Stimulated activated CD4-positive, alpha-beta T cell treated with anti-CD3 and anti-CD28 coated beads, Interleukin-4, amount 100 ng/mL, for 48 hours (primary cell): ENCODE measurements around the gene ZGLP1.

Experiments
- DNase-seq, 2 donors: peaks; one replicate each; pipeline ENCODE4 v3.0.0-alpha.2; 2020; ENCODE audit warnings: low read depth in 2 of 2

Gene ZGLP1

DNA sequence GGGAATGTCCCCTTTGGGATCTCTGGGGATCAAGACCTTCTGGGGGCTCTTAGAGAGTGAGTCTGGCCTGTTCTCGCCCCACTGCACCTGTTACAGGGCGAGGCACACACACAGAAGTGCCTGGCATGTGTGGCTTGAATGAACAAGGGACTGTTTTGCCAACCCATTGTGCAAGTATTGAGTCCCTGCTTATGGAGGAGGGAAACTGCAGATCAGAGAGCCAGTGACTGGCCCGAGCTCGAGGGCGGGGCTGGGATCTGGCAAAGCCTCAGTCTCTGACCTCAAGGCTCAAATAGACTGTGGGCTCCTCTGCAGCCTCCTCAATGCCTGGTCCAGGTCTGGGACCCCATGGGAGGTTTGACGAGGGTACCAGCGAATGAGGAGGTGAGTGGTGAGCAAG is 18.2 kb upstream of the ZGLP1 start:
- DNase-seq = no peak

DNA sequence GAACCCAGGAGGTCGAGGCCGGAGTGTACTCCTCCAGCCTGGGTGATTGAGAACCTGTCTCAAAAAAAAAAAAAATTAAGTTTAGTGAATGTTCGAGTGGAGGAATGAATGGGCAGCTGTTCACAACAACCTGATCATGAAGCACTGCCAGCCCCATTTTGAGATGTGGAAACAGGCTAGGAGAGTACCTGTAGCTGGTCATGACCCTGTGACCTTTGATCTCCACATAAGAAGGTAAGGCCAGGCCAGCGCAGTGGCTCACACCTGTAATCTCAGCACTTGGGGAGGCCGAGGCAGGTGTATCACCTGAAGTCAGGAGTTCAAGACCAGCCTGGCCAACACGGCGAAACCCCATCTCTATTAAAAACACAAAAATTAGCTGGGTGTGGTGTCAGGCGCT is 16.1 kb upstream of the ZGLP1 start:
- DNase-seq = no peak

DNA sequence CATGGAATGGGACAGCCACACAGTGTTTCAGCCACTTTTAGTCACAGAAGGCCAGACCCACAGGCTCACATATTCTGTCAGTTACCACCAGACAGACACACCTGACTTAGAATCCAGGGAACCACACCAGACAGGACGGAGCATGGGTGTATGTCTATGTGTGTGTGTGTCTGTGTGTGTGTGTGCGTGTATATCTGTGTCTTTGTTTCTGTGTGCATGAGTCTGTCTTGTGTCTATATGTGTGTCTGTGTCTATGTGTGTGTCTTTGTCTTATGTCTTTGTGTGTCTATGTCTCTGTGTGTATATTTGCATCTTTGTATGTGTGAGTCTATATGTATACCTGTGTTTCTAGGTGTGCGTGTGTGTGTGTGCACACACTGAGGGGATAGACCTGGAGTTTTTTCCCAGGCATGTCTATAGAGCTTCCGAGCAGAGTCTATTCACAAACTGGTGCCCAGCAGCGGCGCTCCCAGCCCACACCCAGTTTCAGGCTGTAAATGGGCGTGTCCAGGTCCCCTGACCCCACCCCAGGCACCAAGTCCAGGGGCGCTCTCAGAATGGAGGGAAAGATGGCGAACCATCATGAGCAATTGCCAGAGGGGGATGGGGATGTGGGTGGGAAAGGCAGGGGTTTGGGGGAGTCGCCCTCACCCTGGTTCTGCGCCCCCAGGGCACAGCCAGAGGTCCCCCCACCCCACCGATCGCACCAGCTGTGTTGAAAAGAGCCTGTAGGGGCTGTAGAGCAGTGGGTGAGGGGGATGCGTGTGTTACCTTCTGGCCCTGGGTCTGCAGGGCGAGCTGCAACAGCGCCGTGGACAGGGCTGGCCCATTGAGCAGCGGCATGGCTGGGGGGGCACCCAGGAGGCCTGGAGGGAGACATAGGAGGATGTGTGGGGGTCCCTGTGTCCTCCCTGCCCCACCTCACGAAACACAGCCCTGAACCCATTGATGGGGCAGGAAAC is 12.5 kb upstream of the ZGLP1 start:
- no peak for DNase-seq

DNA sequence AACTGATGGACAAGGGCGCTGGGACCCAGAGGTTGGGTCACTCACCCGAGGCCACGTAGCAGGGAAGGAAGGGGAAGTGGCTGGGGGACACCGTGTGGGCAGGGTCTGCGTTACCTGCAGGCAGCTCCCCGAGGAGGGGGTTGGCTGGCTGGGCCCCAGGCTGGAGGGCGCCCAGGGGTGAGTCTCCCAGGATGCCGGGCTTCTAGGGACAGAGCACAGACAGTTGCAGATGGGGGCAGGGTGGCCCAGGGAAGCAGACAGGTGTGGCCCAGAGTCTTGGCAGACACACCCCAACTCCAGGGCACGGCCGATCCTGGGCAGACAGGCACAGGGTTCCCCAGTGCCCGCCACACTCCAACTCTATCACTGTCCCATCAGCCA is 11.8 kb upstream of the ZGLP1 start:
- DNase-seq = no peak

DNA sequence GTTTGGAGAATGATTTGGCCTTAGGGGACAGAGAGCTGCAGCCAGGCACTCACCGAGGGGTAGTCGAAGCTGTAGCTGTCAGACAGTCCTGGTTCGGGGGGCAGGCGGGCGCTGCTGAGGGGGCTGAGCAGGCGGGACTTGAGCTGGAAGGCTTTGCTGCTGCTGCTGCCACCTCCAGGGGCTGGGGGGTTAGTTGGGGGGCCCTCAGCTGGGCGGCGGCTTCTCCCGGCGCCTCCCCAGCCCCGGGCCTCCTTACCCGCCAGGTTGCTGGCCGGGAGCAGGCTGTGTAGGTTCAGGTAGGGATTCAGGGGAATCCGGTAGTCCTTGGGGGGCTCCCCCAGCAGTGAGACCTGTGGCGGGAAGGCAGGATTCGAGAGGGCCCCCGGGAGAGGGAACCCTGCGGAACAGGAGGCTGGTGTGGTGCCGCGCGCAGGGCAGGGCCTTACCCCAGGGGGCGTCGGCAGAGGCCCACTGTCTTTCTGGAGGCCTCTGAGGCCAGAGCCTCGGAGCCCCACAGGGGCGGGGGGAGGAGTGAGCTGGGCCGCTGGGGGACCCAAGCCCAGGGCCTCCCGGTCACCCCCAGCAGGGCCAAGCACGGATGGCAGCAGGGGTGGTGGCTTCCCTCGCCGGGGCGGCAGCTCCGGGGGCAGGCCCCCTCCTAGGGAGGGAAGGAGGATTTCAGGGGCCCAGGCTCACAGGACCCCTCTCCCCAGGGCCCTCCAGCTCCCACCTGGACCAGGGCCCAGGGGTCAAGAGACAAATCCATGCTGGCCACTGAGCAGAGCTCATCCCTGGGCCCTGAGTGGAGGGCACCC is 11.2 kb upstream of the ZGLP1 start:
- DNase-seq = no peak

DNA sequence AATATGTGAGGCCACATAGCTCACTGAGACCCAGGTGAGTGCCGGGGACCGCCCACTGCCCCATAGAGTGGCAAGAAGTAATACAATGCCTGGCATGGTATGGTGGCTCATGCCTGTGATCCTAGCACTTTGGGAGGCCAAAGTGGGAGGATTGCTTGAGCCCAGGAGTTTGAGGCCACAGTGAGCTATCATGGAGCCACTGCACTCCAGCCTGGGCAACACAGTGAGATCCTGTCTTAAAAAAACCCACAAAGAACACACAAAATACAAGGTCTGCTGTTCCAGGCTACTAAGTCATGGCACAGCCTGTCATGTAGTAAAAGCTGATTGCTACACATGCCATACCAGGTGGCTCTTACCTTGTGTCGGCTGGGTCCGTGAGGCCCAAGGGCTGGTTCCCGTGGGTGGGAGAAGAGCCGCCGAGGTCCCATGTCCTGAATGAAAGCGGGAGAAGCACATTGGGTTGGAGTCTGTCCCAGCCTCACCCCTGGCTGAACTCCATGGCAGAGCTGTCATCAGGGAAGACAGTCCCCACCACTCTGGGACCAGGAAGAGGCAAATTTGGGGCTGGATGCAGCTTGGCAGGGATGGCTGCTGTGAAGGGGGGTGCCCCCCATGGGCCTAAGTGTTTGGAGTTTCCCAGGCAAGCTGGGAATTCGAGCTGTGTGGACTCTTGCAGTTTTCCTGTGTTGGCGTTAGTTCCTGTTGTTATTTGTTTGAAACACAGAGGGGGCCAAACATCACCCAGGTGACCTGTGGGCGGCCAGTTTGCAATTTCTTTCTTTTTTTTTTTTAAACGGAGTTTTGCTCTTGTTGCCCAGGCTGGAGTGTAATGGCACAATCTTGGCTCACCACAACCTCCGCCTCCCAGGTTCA is 9.4 kb upstream of the ZGLP1 start:
- DNase-seq = no peak

DNA sequence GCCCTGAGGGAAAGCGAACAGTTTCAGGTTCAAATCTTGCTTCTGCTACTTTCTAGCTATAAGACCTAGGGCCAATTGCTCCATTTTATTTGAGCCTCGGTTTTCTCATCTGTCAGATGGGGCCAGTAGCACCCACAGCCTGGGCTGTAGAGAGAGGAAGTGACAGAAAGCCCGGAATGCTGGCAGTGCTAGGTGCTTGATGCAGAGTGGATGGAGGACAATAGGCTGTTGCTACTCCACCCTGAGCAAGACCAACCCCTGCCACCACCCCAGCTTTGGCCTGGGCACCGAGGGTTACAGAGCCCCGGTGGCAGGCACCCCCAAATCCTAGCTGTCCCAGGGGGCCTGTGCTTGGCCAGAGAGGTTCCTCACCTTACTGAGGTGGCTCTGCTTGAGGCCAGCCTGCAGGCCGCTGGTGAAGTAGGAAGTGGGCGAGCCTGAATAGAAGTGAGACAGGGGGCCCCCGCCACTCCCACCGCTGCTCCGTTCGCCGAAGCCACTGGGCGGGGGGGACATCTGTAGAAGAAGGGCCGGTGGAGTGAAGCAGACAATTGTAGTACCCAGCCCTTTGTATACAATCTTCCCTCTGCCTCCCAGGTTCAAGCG is 8.3 kb upstream of the ZGLP1 start:
- no peak for DNase-seq

DNA sequence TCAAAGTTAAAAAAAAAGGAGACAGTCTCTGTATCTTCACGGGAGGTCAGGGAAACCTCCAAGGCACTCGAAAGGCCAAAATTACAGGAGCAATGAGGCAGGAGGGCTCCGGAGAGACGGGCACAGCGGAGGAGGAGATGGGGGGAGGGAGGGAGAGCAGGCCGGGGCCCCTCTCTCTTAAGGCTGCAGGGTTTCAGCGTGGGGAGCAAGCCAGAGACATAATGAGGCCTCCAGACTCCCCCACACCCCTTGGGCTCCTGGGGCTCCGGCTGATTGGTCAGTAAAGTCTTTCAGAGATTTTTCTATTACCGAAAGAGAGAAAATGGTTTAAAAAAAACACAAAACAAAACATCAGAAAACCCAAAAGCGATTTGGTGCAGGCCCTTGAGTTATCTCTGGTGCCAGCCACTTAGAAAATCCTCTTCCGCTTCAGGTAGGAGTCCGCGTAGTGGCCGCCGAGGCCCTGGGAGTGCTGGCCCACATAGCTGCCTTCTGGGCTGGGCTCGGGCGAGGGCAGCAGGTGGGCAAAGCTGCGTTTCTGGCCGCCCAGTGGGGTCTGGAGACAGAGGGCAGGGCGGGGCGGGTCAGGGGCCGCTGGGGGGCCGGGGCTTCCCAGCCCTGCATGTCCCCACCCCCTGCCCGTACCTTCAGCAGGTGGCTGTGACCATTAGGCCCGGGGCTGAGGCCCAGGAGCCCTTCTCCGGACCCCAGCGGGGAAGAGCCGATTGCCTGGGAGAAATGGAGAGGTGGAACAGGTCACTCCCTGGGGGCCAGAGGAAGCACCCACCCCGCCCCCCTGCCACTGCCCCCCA is 7.6 kb upstream of the ZGLP1 start:
- DNase-seq = no peak

DNA sequence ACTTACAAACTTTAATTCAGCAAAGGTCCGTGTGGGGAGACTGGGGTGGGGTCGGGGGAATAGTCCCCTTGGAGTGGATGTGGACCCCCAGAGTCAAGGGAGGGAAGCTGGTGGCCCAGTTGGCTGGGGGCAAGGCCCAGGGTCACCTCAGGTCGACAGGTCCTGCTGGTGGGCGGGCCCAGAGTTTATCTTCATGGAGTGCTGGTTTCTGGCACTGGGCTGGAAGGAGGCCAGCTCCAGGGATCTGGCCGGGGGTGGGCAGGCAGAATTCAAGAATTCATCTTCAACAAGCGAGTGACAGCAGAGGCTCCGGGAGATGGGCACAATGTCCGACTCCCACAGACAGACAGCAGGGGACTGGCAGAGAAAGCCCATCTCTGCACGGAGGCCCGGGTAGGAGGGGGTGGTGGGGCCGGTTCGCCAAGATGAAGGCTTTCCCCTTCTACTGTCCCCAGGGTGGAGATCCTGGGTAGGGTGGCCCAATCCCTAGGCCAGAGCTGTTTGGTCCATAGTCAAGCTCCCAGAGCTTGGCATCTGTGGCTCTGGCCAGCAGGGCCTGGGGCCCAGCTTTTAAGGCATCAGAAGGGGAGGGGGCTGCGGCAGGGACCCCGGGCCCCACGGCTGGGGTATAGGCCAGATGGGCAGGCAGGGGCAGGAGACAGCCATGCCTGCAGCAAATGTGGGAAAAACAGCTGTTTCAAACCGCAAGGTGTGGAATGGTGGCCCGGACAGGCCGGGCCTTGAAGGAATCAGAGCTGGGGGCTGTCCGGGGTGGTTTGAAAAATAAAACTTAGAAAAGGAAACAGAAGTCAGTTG is 6.8 kb upstream of the ZGLP1 start:
- no peak for DNase-seq

DNA sequence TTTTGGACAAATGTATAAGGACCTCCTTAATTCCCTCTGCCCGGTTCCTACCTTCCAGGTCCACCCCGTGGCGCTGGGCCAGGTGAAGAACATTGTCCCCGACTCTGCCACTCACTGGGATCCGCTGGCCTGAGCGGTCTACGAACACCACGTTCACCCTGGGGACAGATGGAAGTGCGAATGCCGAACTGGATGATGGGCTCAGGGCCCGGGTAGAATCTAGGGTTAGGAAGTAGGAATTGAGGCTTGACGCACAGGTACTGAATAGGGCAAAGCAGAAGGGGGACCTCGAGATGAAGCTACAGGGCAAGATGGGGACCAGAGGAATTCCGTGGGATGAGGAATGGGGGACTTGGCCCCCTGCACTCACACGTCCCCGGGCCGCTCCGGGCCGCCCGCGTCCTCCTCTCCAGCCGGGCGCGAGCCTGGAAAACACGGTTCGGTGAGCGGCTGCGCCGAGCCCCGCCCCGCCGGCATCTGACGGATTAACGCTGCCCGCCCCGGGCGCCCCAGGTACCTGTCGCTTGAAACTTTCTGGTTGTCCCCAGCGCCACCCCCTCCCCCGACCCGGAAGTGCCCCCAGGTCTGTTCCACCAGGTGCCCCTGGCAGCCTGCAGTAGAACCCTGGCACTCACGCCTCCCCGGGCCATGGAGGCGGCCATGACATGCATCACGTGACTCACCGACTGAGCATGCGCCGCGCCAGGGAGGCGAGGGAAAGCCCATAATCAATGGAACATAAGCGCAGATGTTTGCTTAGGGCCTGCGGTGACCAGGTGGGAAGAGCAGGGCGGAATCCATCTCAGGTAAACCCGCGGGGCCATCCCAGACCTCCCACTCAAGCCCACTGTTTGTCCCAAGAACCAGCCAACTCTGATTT is 6.0 kb upstream of the ZGLP1 start, which contains the start of gene FDX2:
FDX2 (minus strand) TSS at position 681 of the 880 bp plus-strand sequence; CDS start at position 662, 19 bp downstream.
- peak; percentile 90 to 92 for DNase-seq

DNA sequence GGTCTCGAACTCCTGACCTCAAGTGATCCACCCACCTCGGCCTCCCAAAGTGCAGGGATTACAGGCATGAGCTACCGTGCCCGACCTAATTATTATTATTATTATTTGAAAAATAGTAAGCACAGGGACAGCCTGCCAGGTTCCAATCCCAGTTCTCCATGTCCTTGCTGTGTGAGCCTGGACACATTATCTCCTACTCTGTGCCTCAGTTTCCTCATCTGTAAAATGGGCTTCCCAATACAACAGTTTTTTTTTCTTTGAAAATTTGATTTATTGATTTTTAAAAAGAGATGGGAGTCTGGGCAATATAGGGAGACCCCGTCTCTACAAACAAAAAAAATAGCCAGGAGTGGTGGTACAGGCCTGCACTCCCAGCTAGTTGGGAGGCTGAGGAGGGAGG is 3.3 kb downstream of the ZGLP1 start:
- DNase-seq = no peak

DNA sequence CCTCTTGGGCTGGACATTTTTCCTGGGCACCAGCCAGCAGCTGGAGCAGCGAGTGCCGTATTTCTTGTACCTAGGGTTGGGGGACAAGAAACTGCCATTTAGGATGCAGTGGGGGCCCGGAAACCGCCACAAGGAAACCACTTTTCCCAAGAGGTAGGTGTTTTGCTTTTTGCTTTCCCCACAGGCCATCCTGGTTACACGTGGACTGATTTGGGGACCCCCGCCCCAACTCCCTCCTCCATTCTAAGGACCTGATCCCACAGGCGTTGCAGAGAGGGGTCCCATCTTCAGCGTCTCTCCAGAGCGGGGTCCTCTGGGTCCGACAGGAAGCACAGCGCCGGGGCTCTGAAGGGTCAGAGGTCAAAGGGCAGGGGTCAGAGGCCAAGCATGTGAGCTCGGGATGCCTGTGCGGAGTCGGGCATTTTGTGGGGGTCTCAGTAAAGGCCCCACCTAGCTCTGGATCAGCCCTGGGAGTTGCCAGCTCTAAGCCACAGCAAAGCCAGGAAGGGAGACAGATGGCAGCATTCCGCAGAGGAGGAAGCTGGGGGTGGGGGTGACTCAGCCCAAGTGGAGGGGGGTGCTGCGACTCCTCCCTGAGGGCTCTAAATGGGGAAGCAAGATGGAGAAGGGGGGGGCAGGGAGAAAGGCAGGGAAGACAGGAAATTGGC is 4.3 kb downstream of the ZGLP1 start:
- DNase-seq = no peak

DNA sequence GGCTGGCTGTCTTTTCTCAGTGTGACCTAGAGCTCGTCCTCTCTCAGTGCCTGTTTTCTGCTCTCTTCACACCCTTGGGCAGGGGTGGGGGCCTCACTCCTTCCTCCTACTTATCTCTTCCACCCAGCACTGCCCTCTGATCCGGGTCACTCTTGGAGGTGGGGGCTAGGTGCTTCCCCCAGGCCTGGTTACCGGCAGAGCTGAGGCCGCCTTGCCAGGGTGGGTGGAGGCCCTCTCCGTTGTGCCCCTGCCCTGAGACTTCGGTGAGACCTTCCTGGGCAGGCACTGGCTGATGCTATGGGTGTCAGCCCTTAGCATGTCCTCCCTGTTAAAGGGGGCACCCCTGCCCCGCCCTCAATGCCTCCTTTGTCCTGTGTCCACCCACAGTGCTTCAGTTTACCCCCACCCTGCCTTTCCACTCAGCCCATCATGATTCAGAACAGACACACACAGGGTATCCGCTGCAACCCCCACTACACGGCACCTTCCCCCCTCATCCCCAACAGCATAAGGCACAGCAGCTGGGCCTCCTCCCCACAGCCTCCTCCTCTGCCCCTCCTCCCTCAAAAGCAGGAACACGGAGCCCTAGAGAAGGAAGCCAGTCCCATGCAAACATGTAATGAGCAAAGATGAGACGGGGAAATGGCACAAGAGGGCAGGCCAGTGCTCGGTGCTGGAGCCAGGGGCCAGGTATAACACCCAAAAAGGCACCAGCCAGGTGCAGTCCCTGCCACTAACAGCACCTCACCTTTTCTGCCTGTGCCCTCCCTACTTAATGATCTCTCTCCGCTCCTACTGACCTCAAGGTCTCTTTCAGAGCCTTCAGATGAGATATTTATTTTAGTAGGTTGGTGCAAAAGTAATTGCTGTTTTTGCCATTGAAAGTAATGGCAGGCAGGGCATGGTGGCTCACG is 9.8 kb downstream of the ZGLP1 start:
- no peak for DNase-seq

DNA sequence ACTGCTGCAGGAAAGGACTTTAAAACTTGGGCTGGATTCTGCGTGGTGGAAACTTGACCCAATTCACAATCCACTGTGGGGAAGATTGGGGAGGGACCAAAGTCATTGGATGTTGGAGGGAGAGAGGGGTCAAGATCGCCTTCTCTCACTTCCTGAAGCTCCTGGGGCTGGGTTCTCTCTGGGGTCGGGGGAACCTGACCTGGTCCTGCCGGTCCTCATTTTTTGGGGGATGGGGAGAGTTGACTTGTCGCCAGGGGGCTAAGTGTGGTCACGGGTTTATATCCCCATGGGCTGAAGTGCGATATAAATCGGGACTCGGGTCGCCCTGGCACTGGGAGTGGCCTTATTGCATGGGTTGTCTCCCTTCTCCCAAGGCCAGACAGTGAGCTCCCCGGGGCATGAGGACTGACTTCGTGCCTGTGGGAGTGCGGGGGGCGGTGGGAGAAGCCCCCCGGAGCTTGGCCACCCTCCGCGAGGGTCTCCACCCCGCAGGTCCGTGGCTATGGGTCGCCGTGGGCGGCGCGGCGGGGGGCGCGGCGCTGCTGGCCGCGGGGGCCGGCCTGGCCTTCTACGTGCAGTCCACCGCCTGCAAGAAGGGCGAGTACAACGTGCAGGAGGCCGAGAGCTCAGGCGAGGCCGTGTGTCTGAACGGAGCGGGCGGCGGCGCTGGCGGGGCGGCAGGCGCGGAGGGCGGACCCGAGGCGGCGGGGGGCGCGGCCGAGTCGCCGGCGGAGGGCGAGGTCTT is 13.6 kb downstream of the ZGLP1 start:
- DNase-seq = no peak

DNA sequence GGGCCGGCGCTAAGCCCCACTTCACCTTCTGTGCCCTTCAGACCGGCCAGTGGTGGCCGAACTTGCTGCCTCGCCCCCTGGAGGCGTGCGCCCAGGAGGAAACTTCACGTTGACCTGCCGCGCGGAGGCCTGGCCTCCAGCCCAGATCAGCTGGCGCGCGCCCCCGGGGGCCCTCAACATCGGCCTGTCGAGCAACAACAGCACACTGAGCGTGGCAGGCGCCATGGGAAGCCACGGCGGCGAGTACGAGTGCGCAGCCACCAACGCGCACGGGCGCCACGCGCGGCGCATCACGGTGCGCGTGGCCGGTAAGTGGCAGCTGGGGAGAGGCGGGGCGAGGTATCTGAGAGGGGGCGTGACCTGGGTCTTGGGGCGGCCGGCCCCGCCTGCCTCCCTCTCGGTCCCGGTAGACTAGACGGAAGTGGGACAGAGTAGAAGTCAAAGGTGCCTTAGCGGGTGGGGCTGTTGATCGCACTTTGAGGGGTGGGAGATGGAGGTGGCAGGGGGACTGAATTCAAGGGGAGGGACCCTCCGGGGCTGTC is 14.2 kb downstream of the ZGLP1 start:
- peak in 1 of 2 donors; percentile 47 for DNase-seq

DNA sequence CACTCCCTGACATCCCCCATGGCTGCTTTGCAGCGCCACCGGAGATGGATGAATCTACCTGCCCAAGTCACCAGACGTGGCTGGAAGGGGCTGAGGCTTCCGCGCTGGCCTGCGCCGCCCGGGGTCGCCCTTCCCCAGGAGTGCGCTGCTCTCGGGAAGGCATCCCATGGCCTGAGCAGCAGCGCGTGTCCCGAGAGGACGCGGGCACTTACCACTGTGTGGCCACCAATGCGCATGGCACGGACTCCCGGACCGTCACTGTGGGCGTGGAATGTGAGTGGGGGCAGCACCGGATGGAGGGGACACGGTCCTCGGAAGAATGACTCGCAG is 15.3 kb downstream of the ZGLP1 start:
- DNase-seq = no peak
